Smooth muscle cell (in vitro differentiated cells): ENCODE data around the gene DHX8. TPM values are rescaled to one million over a fixed set of nuclear protein-coding genes. Genes with fewer than 3 reads are reported as not detected.

Experiments
- DNase-seq: peaks from one replicate; lab custom pipeline; 2025; ENCODE audit not compliant: unreplicated experiment; lab: John Stamatoyannopoulos, UW
- H2AFZ ChIP-seq: fragments of 200-600 bp; sonication (generic); 2 replicates; pipeline ENCODE4 v1.6.0; 2016; ENCODE audit warnings: antibody characterized with exemption, low read depth, mild to moderate bottlenecking
- H3F3A ChIP-seq: fragments of 200-600 bp; sonication (generic); 2 replicates; pipeline ENCODE4 v1.6.0; 2017; ENCODE audit warnings: antibody characterized with exemption, low read depth
- H3K27ac ChIP-seq: fragments of 200-600 bp; sonication (generic); 2 replicates; pipeline ENCODE4 v1.5.1; 2016; ENCODE audit warnings: low read depth, mild to moderate bottlenecking
- H3K27me3 ChIP-seq: fragments of 200-600 bp; sonication (generic); 2 replicates; pipeline ENCODE4 v1.6.1; 2016; ENCODE audit warnings: low read depth, mild to moderate bottlenecking
- H3K36me3 ChIP-seq: fragments of 200-600 bp; sonication (generic); 2 replicates; pipeline ENCODE4 v1.5.1; 2016; ENCODE audit warnings: low read depth
- H3K4me1 ChIP-seq: fragments of 200-600 bp; sonication (generic); 2 replicates; pipeline ENCODE4 v1.5.1; 2016; ENCODE audit warnings: low read depth
- H3K4me2 ChIP-seq: fragments of 200-600 bp; sonication (generic); 2 replicates; pipeline ENCODE4 v1.6.0; 2016; ENCODE audit warnings: mild to moderate bottlenecking
- H3K4me3 ChIP-seq: fragments of 200-600 bp; sonication (generic); 2 replicates; pipeline ENCODE4 v1.5.1; 2016; ENCODE audit warnings: mild to moderate bottlenecking
- H3K79me2 ChIP-seq: fragments of 200-600 bp; sonication (generic); 2 replicates; pipeline ENCODE4 v1.6.0; 2016; ENCODE audit warnings: low read depth, mild to moderate bottlenecking
- H3K9ac ChIP-seq: fragments of 200-600 bp; sonication (generic); 2 replicates; pipeline ENCODE4 v1.6.0; 2016; ENCODE audit warnings: low read depth
- H3K9me3 ChIP-seq: fragments of 200-600 bp; sonication (generic); replicated peaks from 2 replicates; pipeline ENCODE4 v1.5.1; 2016; ENCODE audit warnings: low read depth
- H4K20me1 ChIP-seq: fragments of 200-600 bp; sonication (generic); 2 replicates; pipeline ENCODE4 v1.6.0; 2016; ENCODE audit warnings: low read depth
- WGBS: methylation state at CpG from one replicate; pipeline ENCODE4 v1.1.7; 2016; ENCODE audit warnings: low lambda C conversion rate; 5-methylcytosine and 5-hydroxymethylcytosine counted together
- polyA plus RNA-seq: library from polyadenylated mRNA; unstranded; fragments of >200 nt; fragmentation: Nextera tagmentation; extraction: Ambion mirVana; gene quantifications from 2 replicates; pipeline ENCODE4 v1.2.1, GENCODE V29; 2016
- total RNA-seq: library from RNA; depleted of rRNA; stranded (reverse); fragments of >200 nt; gene quantifications from 2 replicates; pipeline ENCODE4 v1.2.3, GENCODE V29; 2014
- TF ChIP-seq, protein P1 (sequence below): fragments of 200-600 bp; sonication (generic); IDR thresholded peaks from 2 replicates; pipeline ENCODE4 v1.5.1; 2017; ENCODE audit warnings: borderline replicate concordance, mild to moderate bottlenecking, antibody characterized with exemption; ENCODE audit not compliant: insufficient read depth, poor library complexity, severe bottlenecking

The DHX8 gene
- total RNA-seq = 24.4 and 36.9 TPM in 2 replicates
- polyA plus RNA-seq = 24.4 and 27.5 TPM in 2 replicates

DNA sequence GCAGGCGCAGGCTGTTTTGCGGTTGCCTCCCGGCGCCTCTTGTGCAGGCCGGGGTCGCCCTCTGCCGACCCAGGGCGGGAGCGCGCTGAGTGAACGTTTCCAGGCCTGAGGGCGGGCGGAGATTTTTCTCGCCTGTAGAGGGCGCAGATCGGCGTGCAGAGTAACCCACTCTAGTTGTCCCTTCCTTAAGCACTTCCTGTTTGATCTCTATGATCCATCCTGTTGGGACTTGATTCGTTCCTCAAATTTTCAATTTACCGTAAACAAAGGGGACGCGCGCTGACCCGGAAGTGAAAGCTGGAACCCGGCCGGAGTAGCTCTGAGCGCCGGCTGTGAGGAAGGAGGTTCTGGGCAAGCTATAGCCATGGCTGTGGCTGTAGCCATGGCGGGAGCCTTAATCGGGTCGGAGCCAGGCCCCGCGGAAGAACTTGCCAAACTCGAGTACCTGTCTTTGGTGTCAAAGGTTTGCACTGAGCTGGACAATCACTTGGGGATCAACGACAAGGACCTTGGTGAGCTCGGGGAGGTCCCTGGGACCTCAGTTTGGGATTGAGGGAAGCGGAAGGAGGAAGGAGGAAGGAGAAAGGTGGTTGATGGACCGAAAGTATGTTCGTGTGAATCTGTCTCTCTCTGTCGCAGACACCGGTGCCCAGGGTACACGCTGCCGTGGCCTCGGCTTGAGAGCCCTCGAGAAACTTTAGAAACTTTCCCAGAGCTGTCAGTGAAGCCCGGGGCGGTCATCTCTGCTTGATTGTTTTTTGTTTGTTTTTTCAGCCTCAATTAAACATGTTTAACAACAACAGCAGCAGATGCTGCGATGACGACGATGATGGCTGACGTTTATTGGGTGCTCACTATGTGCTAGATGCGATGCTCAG, at the start of gene DHX8:
DHX8 (plus strand) TSS at position 302 of the 878 bp plus-strand sequence; CDS start at position 365, 63 bp downstream.
- Histone ChIP-seq H3K36me3 (no peaks in the 10 kb centered on the region), H3K4me3 (peak within 1 kb of the TSS; percentile 78), H3K79me2 (peaks cover 47% of the 10 kb centered on the region), H3K4me2 (peak within 1 kb of the TSS; percentile 93), H2AFZ (peak within 1 kb of the TSS; percentile 82), H3K27ac (peak within 1 kb of the TSS; percentile 81), H4K20me1 (peaks cover 25% of the 10 kb centered on the region), H3K9ac (peak within 1 kb of the TSS; percentile 87), H3F3A (no peaks in the 10 kb centered on the region), H3K4me1 (peaks cover 14% of the 10 kb centered on the region), H3K27me3 (no peaks in the 10 kb centered on the region), H3K9me3 (no peaks in the 10 kb centered on the region)
- TF ChIP-seq, protein P1, sequence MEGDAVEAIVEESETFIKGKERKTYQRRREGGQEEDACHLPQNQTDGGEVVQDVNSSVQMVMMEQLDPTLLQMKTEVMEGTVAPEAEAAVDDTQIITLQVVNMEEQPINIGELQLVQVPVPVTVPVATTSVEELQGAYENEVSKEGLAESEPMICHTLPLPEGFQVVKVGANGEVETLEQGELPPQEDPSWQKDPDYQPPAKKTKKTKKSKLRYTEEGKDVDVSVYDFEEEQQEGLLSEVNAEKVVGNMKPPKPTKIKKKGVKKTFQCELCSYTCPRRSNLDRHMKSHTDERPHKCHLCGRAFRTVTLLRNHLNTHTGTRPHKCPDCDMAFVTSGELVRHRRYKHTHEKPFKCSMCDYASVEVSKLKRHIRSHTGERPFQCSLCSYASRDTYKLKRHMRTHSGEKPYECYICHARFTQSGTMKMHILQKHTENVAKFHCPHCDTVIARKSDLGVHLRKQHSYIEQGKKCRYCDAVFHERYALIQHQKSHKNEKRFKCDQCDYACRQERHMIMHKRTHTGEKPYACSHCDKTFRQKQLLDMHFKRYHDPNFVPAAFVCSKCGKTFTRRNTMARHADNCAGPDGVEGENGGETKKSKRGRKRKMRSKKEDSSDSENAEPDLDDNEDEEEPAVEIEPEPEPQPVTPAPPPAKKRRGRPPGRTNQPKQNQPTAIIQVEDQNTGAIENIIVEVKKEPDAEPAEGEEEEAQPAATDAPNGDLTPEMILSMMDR = peak; percentile 100
- DNase-seq = peak; percentile 93
- WGBS = 1% methylated on average over 51 of the region's 51 CpGs

DNA sequence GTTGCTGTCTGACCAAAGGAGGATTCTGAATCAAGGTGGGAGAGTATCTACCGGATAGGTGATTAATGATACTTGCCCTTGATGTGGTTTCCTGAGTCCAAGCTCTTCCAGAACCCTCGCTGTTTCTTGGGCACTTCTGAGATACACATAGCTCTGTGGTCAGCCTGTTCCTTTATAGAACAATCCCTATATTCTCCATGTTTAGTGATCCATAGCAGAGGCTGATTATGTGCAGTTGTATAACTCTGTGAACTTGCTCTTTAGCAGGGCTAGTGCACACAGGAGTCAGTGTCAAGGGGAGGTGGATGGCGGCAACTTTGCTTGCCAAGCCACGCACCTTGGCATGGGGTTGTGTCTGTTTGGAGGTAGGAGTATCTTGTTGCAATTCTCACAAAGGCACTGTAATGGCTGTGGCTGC, 48.9 kb upstream of the DHX8 start:
- Histone ChIP-seq H3K9ac (no peak overlapping the region), H3K4me2 (no peak overlapping the region), H4K20me1 (no peaks in the 10 kb centered on the region), H3K9me3 (no peaks in the 10 kb centered on the region), H3F3A (peaks cover 9% of the 10 kb centered on the region), H3K27ac (no peak overlapping the region), H3K36me3 (no peaks in the 10 kb centered on the region), H3K4me1 (no peaks in the 10 kb centered on the region), H3K79me2 (no peaks in the 10 kb centered on the region), H3K27me3 (no peaks in the 10 kb centered on the region), H2AFZ (no peak overlapping the region), H3K4me3 (no peak overlapping the region)
- TF ChIP-seq, protein P1 = no peak
- no peak for DNase-seq
- 73% methylated on average over 4 of the region's 4 CpGs for WGBS

DNA sequence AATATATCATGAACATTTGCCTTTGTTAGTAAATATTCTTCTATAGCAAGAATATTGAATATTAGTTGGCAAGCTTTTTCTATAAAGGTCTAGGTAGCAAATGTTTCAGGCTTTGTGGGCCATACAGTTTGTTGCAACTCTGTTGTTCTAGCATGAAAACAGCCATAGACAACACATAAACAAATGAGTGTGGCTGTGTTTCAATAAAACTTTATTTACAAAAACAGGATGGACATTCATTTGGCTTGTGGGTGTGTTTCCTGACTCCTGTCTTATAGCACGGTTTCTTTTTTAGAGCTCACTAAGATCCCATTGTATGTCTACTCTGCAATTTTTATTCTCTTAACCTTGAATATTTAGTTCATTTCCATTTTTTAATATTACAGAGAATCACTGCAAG, 46.0 kb upstream of the DHX8 start:
- TF ChIP-seq, protein P1 = no peak
- H3K27me3 ChIP-seq = no peaks in the 10 kb centered on the region
- no peak overlapping the region for H3K4me3 ChIP-seq
- DNase-seq = no peak
- H3K4me2 ChIP-seq = no peak overlapping the region
- H3K9ac ChIP-seq = no peak overlapping the region
- no peaks in the 10 kb centered on the region for H3K4me1 ChIP-seq
- H3K27ac ChIP-seq = no peak overlapping the region
- no peak overlapping the region for H2AFZ ChIP-seq
- WGBS = 97% methylated on average over 1 of the region's 1 CpG
- H3K79me2 ChIP-seq = no peaks in the 10 kb centered on the region
- no peaks in the 10 kb centered on the region for H3K36me3 ChIP-seq
- H4K20me1 ChIP-seq = no peaks in the 10 kb centered on the region
- H3F3A ChIP-seq = no peaks in the 10 kb centered on the region
- H3K9me3 ChIP-seq = no peaks in the 10 kb centered on the region
